Natural killer cell (primary cell): ENCODE measurements around the gene MYO7B. TPM values are rescaled to one million over a fixed set of nuclear protein-coding genes. Genes with fewer than 3 reads are reported as not detected.

Experiments
- ATAC-seq, 3 donors: fragments of 150-1000 bp in 2 of 3; fragments of 200-7000 bp in 1 of 3; cut with Tn5 transposase; 1 replicate in 1 of 3; 2 replicates in 2 of 3; pipeline ENCODE4 v1.10.0; 2021; ENCODE audit warnings: mild to moderate bottlenecking in 2 of 3, moderate library complexity in 2 of 3
- DNase-seq, 2 donors: peaks; one replicate each; pipeline versions ENCODE4 v3.0.0 to v3.0.0-alpha.2; 2013 to 2021; ENCODE audit warnings: mixed read lengths in 1 of 2
- H3K27ac ChIP-seq: one replicate; pipeline ENCODE4 v1.5.1; 2013; ENCODE audit warnings: mild to moderate bottlenecking, low read length
- H3K27me3 ChIP-seq: one replicate; pipeline ENCODE4 v1.6.1; 2013; ENCODE audit warnings: low read length; ENCODE audit not compliant: control insufficient read depth, insufficient read depth
- H3K36me3 ChIP-seq: one replicate; pipeline ENCODE4 v1.6.1; 2013; ENCODE audit warnings: low read length; ENCODE audit not compliant: control insufficient read depth, insufficient read depth
- H3K4me1 ChIP-seq: one replicate; pipeline ENCODE4 v1.6.1; 2013; ENCODE audit warnings: low read length; ENCODE audit not compliant: control insufficient read depth, insufficient read depth
- H3K4me3 ChIP-seq: one replicate; pipeline ENCODE4 v1.5.1; 2013; ENCODE audit warnings: low read length
- H3K9me3 ChIP-seq: one replicate; pipeline ENCODE4 v1.6.1; 2013; ENCODE audit warnings: low read length; ENCODE audit not compliant: control insufficient read depth, insufficient read depth
- H3K27ac Mint-ChIP-seq, 2 donors: one replicate each; pipeline ENCODE4 v1.8.0; 2022; ENCODE audit warnings: mild to moderate bottlenecking in 2 of 2, mixed read lengths in 2 of 2, moderate library complexity in 1 of 2
- H3K27me3 Mint-ChIP-seq, 2 donors: one replicate each; pipeline ENCODE4 v1.8.0; 2022; ENCODE audit warnings: low read depth in 2 of 2, mixed read lengths in 2 of 2
- H3K36me3 Mint-ChIP-seq: one replicate; pipeline ENCODE4 v1.8.0; 2022; ENCODE audit warnings: mixed read lengths
- H3K4me1 Mint-ChIP-seq, 2 donors: one replicate each; pipeline ENCODE4 v1.8.0; 2022; ENCODE audit warnings: mixed read lengths in 2 of 2
- H3K4me3 Mint-ChIP-seq: one replicate; pipeline ENCODE4 v1.8.0; 2022; ENCODE audit warnings: mild to moderate bottlenecking, moderate library complexity, mixed read lengths
- H3K9me3 Mint-ChIP-seq, 2 donors: one replicate each; pipeline ENCODE4 v1.8.0; 2022; ENCODE audit warnings: mixed read lengths in 2 of 2
- CTCF ChIP-seq: fragments of 200-600 bp; IDR thresholded peaks from one replicate; pipeline ENCODE4 v1.8.0; 2022; ENCODE audit warnings: antibody characterized with exemption
- WGBS: methylation state at CpG from one replicate; pipeline ENCODE4 v1.1.7; 2013; ENCODE audit warnings: missing lambda C conversion rate; ENCODE audit not compliant: insufficient coverage; 5-methylcytosine and 5-hydroxymethylcytosine counted together
- intact Hi-C: fragments of 100-400 bp; cut with micrococcal nuclease; formaldehyde crosslinking; loops from one replicate; pipeline ENCODE4 v1.14.2; 2022
- total RNA-seq, 4 donors: library from RNA; stranded (reverse); fragments of 120-200 nt in 1 of 4; gene quantifications; one replicate each; pipeline versions ENCODE4 v1.2.3 to v1.2.4, GENCODE V29; 2013 to 2022

Gene MYO7B
- total RNA-seq, 3 donors from 2014 or later (not counting 1 experiment from before 2014, with no cell fraction given): 0.14 to 0.45 (median 0.25) TPM

- H3K9me3 Mint-ChIP-seq: no peaks in the 10 kb centered on the region
Measured at GRCh38 chr2:127650041-127650784, 114.7 kb downstream of the MYO7B start.

DNA sequence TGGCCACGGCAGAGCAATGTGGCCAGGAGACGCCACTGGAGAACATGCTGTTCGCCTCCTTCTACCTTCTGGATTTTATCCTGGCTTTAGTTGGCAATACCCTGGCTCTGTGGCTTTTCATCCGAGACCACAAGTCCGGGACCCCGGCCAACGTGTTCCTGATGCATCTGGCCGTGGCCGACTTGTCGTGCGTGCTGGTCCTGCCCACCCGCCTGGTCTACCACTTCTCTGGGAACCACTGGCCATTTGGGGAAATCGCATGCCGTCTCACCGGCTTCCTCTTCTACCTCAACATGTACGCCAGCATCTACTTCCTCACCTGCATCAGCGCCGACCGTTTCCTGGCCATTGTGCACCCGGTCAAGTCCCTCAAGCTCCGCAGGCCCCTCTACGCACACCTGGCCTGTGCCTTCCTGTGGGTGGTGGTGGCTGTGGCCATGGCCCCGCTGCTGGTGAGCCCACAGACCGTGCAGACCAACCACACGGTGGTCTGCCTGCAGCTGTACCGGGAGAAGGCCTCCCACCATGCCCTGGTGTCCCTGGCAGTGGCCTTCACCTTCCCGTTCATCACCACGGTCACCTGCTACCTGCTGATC, 115.4 kb downstream of the MYO7B start:
- peaks cover 0 to 15% of the 10 kb centered on the region in 2 donors for H3K4me1 Mint-ChIP-seq
- peaks cover 18% of the 10 kb centered on the region for H3K4me1 ChIP-seq
- no peaks in the 10 kb centered on the region for H3K9me3 ChIP-seq
- H3K4me3 Mint-ChIP-seq: no peak overlapping the region
- no peaks in the 10 kb centered on the region for H3K36me3 Mint-ChIP-seq
- no peak for DNase-seq
- no peak for ATAC-seq
- no peaks in the 10 kb centered on the region for H3K27me3 ChIP-seq
- H3K27ac ChIP-seq: no peak overlapping the region
- no peaks in the 10 kb centered on the region for H3K36me3 ChIP-seq
- H3K27ac Mint-ChIP-seq: no peak overlapping the region
- TF ChIP-seq CTCF: no peak
- intact Hi-C loops: no loop called here
- no peaks in the 10 kb centered on the region for H3K9me3 Mint-ChIP-seq
- peaks cover 0 to 4% of the 10 kb centered on the region in 2 donors for H3K27me3 Mint-ChIP-seq
- no peak overlapping the region for H3K4me3 ChIP-seq
- 78% methylated on average over 26 of the region's 28 CpGs for WGBS

More at GRCh38 chr2:127650041-127650784, 114.7 kb downstream of the MYO7B start:
- Histone ChIP-seq H3K27ac (no peak overlapping the region), H3K27me3 (no peaks in the 10 kb centered on the region), H3K36me3 (no peaks in the 10 kb centered on the region), H3K9me3 (no peaks in the 10 kb centered on the region), H3K4me1 (peaks cover 18% of the 10 kb centered on the region), H3K4me3 (no peak overlapping the region)
- WGBS: 84% methylated on average over 17 of the region's 17 CpGs
- H3K36me3 Mint-ChIP-seq: no peaks in the 10 kb centered on the region
- peaks cover 0 to 4% of the 10 kb centered on the region in 2 donors for H3K27me3 Mint-ChIP-seq
- H3K4me3 Mint-ChIP-seq: no peak overlapping the region
- peaks cover 0 to 15% of the 10 kb centered on the region in 2 donors for H3K4me1 Mint-ChIP-seq
- ATAC-seq (peak in 1 of 3 donors; percentile 24), DNase-seq (no peak)
- intact Hi-C loops: no loop called here
- TF ChIP-seq CTCF: peak; percentile 34
- no peak overlapping the region for H3K27ac Mint-ChIP-seq

GRCh38 chr2:127651381-127651809, 115.9 kb downstream of the MYO7B start:
- Mint-ChIP-seq H3K27me3 (peaks cover 0 to 4% of the 10 kb centered on the region in 2 donors), H3K4me1 (peaks cover 0 to 14% of the 10 kb centered on the region in 2 donors), H3K36me3 (no peaks in the 10 kb centered on the region), H3K27ac (no peak overlapping the region), H3K9me3 (no peaks in the 10 kb centered on the region), H3K4me3 (no peak overlapping the region)
- intact Hi-C loops: no loop called here
- TF ChIP-seq CTCF: no peak
- DNase-seq (no peak), ATAC-seq (no peak)
- Histone ChIP-seq H3K36me3 (no peaks in the 10 kb centered on the region), H3K4me3 (no peak overlapping the region), H3K4me1 (peaks cover 16% of the 10 kb centered on the region), H3K27ac (no peak overlapping the region), H3K9me3 (no peaks in the 10 kb centered on the region), H3K27me3 (no peaks in the 10 kb centered on the region)
- WGBS: 89% methylated on average over 29 of the region's 29 CpGs
